IMR-90 (cell line): Measurements from ENCODE around the gene TRAPPC14. TPM values are rescaled to one million over a fixed set of nuclear protein-coding genes. Genes with fewer than 3 reads are reported as not detected.

Experiments
- ATAC-seq: fragments of 200-7000 bp; cut with Tn5 transposase; 2 replicates; pipeline ENCODE4 v1.9.1; 2020; ENCODE audit warnings: low read depth, mild to moderate bottlenecking, moderate library complexity
- BruUV-seq: library from RNA; stranded (reverse); fragments of 400-500 nt; replicated peaks from 2 replicates; lab custom pipeline; 2021; lab: Mats Ljungman, UMichigan
- CTCF ChIA-PET: fragments of 300-600 bp; formaldehyde crosslinking; extraction: SDS; loops from one replicate; lab custom pipeline; 2021; ENCODE audit warnings: antibody characterized with exemption; lab: Yijun Ruan, JAX
- POLR2A ChIA-PET: fragments of 300-600 bp; sonication (Branson Sonifier 250); formaldehyde crosslinking; loops from one replicate; lab custom pipeline; 2022; ENCODE audit warnings: antibody characterized with exemption; ENCODE audit not compliant: unreplicated experiment; lab: Charles Lee
- DNase-seq: peaks from one replicate; pipeline ENCODE4 v3.0.0; 2013
- H2AFZ ChIP-seq: replicated peaks from 2 replicates; pipeline ENCODE3; 2013; ENCODE audit warnings: low read length, mild to moderate bottlenecking; ENCODE audit not compliant: poor library complexity
- H2AK5ac ChIP-seq: 2 replicates; pipeline ENCODE4 v1.6.1; 2013; ENCODE audit warnings: low read depth, low read length, inconsistent platforms
- H2AK9ac ChIP-seq: replicated peaks from 2 replicates; pipeline ENCODE3; 2013; ENCODE audit warnings: mild to moderate bottlenecking, low read depth, low read length, moderate library complexity; ENCODE audit not compliant: poor library complexity
- H2BK120ac ChIP-seq: 2 replicates; pipeline ENCODE4 v1.6.1; 2013; ENCODE audit warnings: low read depth, low read length, inconsistent platforms
- H2BK15ac ChIP-seq: 3 replicates; pipeline ENCODE4 v1.6.1; 2013; ENCODE audit warnings: low read depth, low read length, inconsistent platforms
- H2BK20ac ChIP-seq: 2 replicates; pipeline ENCODE4 v1.6.1; 2013; ENCODE audit warnings: low read depth, mild to moderate bottlenecking, inconsistent platforms, low read length, moderate library complexity
- H2BK5ac ChIP-seq: 2 replicates; pipeline ENCODE4 v1.6.1; 2013; ENCODE audit warnings: mild to moderate bottlenecking, low read depth, low read length, inconsistent platforms; ENCODE audit not compliant: poor library complexity, severe bottlenecking
- H3K14ac ChIP-seq: replicated peaks from 2 replicates; pipeline ENCODE4 v1.6.1; 2013; ENCODE audit warnings: low read depth, low read length, inconsistent platforms
- H3K18ac ChIP-seq: 2 replicates; pipeline ENCODE4 v1.6.1; 2013; ENCODE audit warnings: low read depth, low read length, control low read depth
- H3K23ac ChIP-seq: 2 replicates; pipeline ENCODE4 v1.6.1; 2013; ENCODE audit warnings: low read depth, low read length, inconsistent platforms
- H3K27ac ChIP-seq: 2 replicates; pipeline ENCODE4 v1.5.1; 2013; ENCODE audit warnings: mild to moderate bottlenecking, control low read depth, low read length; ENCODE audit not compliant: insufficient read depth
- H3K27me3 ChIP-seq: 2 replicates; pipeline ENCODE4 v1.6.1; 2013; ENCODE audit warnings: low read length; ENCODE audit not compliant: control insufficient read depth, insufficient read depth
- H3K36me3 ChIP-seq: 2 replicates; pipeline ENCODE4 v1.6.1; 2013; ENCODE audit warnings: low read length, mixed read lengths; ENCODE audit not compliant: control insufficient read depth, insufficient read depth
- H3K4ac ChIP-seq: 2 replicates; pipeline ENCODE4 v1.6.1; 2013; ENCODE audit warnings: low read depth, low read length, inconsistent platforms
- H3K4me1 ChIP-seq: 2 replicates; pipeline ENCODE4 v1.6.1; 2013; ENCODE audit warnings: low read length, mixed read lengths; ENCODE audit not compliant: control insufficient read depth, insufficient read depth
- H3K4me2 ChIP-seq: 2 replicates; pipeline ENCODE4 v1.6.1; 2013; ENCODE audit warnings: low read depth, mild to moderate bottlenecking, control low read depth, low read length, moderate library complexity
- H3K4me3 ChIP-seq: 2 replicates; pipeline ENCODE4 v1.5.1; 2013; ENCODE audit warnings: low read depth, mild to moderate bottlenecking, control low read depth, low read length, moderate library complexity; ENCODE audit not compliant: insufficient read depth
- H3K56ac ChIP-seq: 2 replicates; pipeline ENCODE4 v1.6.1; 2013; ENCODE audit warnings: low read length, inconsistent platforms; ENCODE audit not compliant: insufficient read depth; ENCODE audit errors: extremely low read depth
- H3K79me1 ChIP-seq, 2 experiments: 2 replicates each; pipeline ENCODE4 v1.6.1; 2013; ENCODE audit warnings: low read length in 2 of 2, inconsistent platforms in 1 of 2, low read depth in 1 of 2
- H3K9ac ChIP-seq: 2 replicates; pipeline ENCODE4 v1.6.1; 2013; ENCODE audit warnings: low read depth, low read length, control low read depth
- H3K9me1 ChIP-seq: 2 replicates; pipeline ENCODE4 v1.6.1; 2013; ENCODE audit warnings: low read length, inconsistent platforms; ENCODE audit not compliant: insufficient read depth
- H3K9me3 ChIP-seq: 2 replicates; pipeline ENCODE4 v1.6.1; 2013; ENCODE audit warnings: low read length; ENCODE audit not compliant: control insufficient read depth, insufficient read depth
- H4K20me1 ChIP-seq: 2 replicates; pipeline ENCODE4 v1.6.1; 2013; ENCODE audit warnings: low read length, inconsistent platforms; ENCODE audit not compliant: insufficient read depth
- H4K5ac ChIP-seq: 2 replicates; pipeline ENCODE4 v1.6.1; 2013; ENCODE audit warnings: mild to moderate bottlenecking, low read depth, low read length, control low read depth
- H4K8ac ChIP-seq, 2 experiments: 2 replicates each; pipeline ENCODE4 v1.6.1; 2013; ENCODE audit warnings: low read depth in 2 of 2, low read length in 2 of 2, control low read depth in 1 of 2, inconsistent platforms in 1 of 2
- H4K91ac ChIP-seq: 2 replicates; pipeline ENCODE4 v1.6.1; 2013; ENCODE audit warnings: low read depth, low read length, inconsistent platforms; ENCODE audit not compliant: insufficient read depth
- CEBPB ChIP-seq: IDR thresholded peaks from 2 replicates; pipeline ENCODE4 v1.6.1; 2012; ENCODE audit warnings: low read depth, low read length, improper control_type of control experiment
- CHD1 ChIP-seq: IDR thresholded peaks from 2 replicates; pipeline ENCODE4 v1.6.1; 2012; ENCODE audit warnings: low read depth, low read length, improper control_type of control experiment
- CTCF ChIP-seq: conservative IDR thresholded peaks from 2 replicates; pipeline ENCODE4 v1.5.1; 2012; ENCODE audit warnings: mild to moderate bottlenecking, low read depth, low read length, improper control_type of control experiment
- MAZ ChIP-seq: IDR thresholded peaks from 2 replicates; pipeline ENCODE4 v1.6.1; 2012; ENCODE audit warnings: low read depth, mild to moderate bottlenecking, low read length, improper control_type of control experiment, moderate library complexity, borderline replicate concordance
- NFE2L2 ChIP-seq: fragments of 150-350 bp; IDR thresholded peaks from 2 replicates; pipeline ENCODE4 v1.6.1; 2016; ENCODE audit warnings: low read depth, mild to moderate bottlenecking, low read length
- RCOR1 ChIP-seq: IDR thresholded peaks from 2 replicates; pipeline ENCODE4 v1.6.1; 2012; ENCODE audit warnings: mild to moderate bottlenecking, low read length, improper control_type of control experiment; ENCODE audit not compliant: insufficient replicate concordance
- RFX5 ChIP-seq: IDR thresholded peaks from 2 replicates; pipeline ENCODE4 v1.8.0; 2012; ENCODE audit warnings: low read depth, mild to moderate bottlenecking, low read length, moderate library complexity
- WGBS, 2 experiments: methylation state at CpG; one replicate each; pipeline versions ENCODE4 v1.1.5 to v1.1.7; 2013; ENCODE audit warnings: missing lambda C conversion rate in 2 of 2; ENCODE audit not compliant: insufficient read length in 1 of 2; ENCODE audit errors: extremely low coverage in 2 of 2; 5-methylcytosine and 5-hydroxymethylcytosine counted together
- dilution Hi-C: fragments of 300-500 bp; cut with HindIII; formaldehyde crosslinking; loops from one replicate; pipeline ENCODE4 v1.14.3; 2018; ENCODE audit warnings: low sequenced_read_pairs; ENCODE audit not compliant: unreplicated experiment
- in situ Hi-C: fragments of 300-500 bp; cut with MboI; formaldehyde crosslinking; loops from 3 replicates; pipeline ENCODE4 v1.14.3; 2019; ENCODE audit warnings: low sequenced_read_pairs, inconsistent platforms, mixed read lengths
- intact Hi-C: fragments of 100-400 bp; cut with micrococcal nuclease; formaldehyde crosslinking; loops from 2 replicates; pipeline ENCODE4 v1.10.0; 2022
- polyA plus RNA-seq, 3 experiments: library from polyadenylated mRNA; depleted of rRNA; stranded (reverse); fragments of >200 nt; gene quantifications; 2 replicates each; pipeline ENCODE4 v1.2.3, GENCODE V29; 2012; ENCODE audit warnings: low replicate concordance in 1 of 3
- total RNA-seq: library from RNA; depleted of rRNA; stranded (reverse); fragments of >200 nt; gene quantifications from 2 replicates; pipeline ENCODE4 v1.2.3, GENCODE V29; 2012

The TRAPPC14 gene
- total and polyA plus RNA-seq, 2 of the 4 experiments (the other 2 are of a cell fraction) = 4.5 to 15.9 TPM

GRCh38 chr7:100171840-100172239 lies 13.3 kb upstream of the TRAPPC14 start:
- Histone ChIP-seq H2AK9ac (no peak overlapping the region), H4K8ac (no peak overlapping the region), H4K5ac (no peak overlapping the region), H2BK120ac (no peak overlapping the region), H3K4ac (no peak overlapping the region), H2AFZ (no peak overlapping the region), H3K9ac (no peak overlapping the region), H2BK5ac (no peak overlapping the region), H3K56ac (no peak overlapping the region), H3K27me3 (no peaks in the 10 kb centered on the region), H4K91ac (no peak overlapping the region), H3K23ac (no peak overlapping the region), H3K79me1 (peaks cover 13 to 30% of the 10 kb centered on the region in 2 experiments), H4K20me1 (no peaks in the 10 kb centered on the region), H3K4me2 (no peak overlapping the region), H2AK5ac (no peak overlapping the region), H2BK20ac (no peak overlapping the region), H3K9me3 (no peaks in the 10 kb centered on the region), H3K14ac (no peak overlapping the region), H3K4me3 (no peak overlapping the region), H3K27ac (no peak overlapping the region), H3K36me3 (peaks cover 13% of the 10 kb centered on the region), H3K4me1 (peaks cover 11% of the 10 kb centered on the region), H3K18ac (no peak overlapping the region), H2BK15ac (no peak overlapping the region), H3K9me1 (peaks cover 3% of the 10 kb centered on the region; the same call in 1 of the 2 replicates)
- CTCF ChIA-PET = no interaction called here
- TF ChIP-seq CHD1 (no peak), MAZ (no peak), RCOR1 (no peak), NFE2L2 (no peak), CTCF (no peak), CEBPB (no peak), RFX5 (no peak)
- BruUV-seq = no TSS peak
- POLR2A ChIA-PET = no interaction called here
- in situ Hi-C loops = no loop called here
- 59% methylated on average over 13 of the region's 22 CpGs; no CpG with 5 or more reads in 1 of the 2 experiments for WGBS, 2 experiments
- DNase-seq (no peak), ATAC-seq (no peak)
- intact Hi-C loops = no loop called here
- dilution Hi-C loops = no loop called here
